GM12873 (cell line): Measurements from ENCODE around the gene C17orf107.

Experiments
- TF ChIP-seq, protein P1 (sequence below): IDR thresholded peaks from 2 replicates; pipeline ENCODE4 v1.5.1; 2012; ENCODE audit warnings: low read depth, mild to moderate bottlenecking, moderate library complexity, low read length, control low read depth; ENCODE audit not compliant: insufficient read depth; ENCODE audit errors: missing control alignments

The C17orf107 gene

DNA sequence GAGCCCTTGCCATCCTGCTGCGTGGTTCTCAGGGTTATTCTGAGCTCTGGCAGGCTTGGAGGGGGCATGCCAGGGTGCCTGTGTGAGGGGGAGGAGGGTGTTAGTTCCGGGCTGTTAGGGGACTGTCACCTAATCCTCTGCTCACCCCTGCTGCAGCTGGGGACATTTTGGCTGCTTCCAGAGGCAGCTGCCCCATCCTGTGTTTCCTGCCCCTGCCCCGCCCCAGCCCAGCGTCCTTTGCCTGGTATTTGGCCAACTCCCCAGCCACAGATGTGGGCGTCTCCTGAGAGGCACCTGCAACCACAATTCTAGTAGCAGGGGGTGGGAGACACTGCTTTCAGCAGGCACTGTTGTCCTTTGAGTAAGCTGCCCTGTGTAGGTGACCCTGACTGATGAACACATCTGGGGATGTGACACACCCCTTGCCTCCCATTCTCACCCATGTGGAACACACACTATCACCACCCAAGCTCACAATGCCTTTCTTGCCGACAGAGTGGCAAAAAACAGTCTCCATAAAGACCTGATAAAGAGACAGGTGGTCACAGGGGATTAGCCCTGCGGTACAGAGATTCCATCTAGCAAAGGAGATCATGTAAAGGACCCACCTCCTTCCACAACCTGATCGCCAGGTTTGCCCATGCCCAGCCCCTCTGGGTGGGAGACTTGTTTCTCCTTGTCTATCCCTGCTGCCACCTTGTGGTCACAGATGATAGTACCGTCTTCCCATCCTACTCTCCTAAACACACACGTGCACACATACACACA, 3.9 kb downstream of the C17orf107 start, which contains the start of gene CHRNE:
Gene CHRNE (minus strand): TSS at position 48 of the 768 bp plus-strand sequence. CDS start 35 bp downstream, at position 13.
- TF ChIP-seq, protein P1, sequence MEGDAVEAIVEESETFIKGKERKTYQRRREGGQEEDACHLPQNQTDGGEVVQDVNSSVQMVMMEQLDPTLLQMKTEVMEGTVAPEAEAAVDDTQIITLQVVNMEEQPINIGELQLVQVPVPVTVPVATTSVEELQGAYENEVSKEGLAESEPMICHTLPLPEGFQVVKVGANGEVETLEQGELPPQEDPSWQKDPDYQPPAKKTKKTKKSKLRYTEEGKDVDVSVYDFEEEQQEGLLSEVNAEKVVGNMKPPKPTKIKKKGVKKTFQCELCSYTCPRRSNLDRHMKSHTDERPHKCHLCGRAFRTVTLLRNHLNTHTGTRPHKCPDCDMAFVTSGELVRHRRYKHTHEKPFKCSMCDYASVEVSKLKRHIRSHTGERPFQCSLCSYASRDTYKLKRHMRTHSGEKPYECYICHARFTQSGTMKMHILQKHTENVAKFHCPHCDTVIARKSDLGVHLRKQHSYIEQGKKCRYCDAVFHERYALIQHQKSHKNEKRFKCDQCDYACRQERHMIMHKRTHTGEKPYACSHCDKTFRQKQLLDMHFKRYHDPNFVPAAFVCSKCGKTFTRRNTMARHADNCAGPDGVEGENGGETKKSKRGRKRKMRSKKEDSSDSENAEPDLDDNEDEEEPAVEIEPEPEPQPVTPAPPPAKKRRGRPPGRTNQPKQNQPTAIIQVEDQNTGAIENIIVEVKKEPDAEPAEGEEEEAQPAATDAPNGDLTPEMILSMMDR, result peak; percentile 88

DNA sequence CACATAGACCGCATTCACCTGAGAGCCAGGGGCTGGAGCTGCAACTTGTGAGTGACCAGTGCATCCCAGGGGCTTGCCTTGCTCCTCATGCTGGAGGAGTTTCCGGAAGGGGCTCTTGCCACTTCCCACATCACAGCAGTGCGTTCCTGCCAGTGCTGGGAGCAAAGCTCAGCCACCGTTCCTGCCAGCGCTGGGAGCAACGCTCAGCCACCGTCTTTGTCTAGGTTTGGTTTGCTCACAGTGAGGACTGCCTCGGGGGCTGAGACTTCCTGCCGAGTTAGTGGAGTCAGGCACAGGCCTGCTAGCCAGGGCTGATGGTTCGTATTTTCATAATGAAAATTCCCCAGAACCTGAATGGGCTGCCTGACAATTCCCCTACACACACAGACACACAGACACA, 9.0 kb downstream of the C17orf107 start:
- TF ChIP-seq, protein P1, result no peak

DNA sequence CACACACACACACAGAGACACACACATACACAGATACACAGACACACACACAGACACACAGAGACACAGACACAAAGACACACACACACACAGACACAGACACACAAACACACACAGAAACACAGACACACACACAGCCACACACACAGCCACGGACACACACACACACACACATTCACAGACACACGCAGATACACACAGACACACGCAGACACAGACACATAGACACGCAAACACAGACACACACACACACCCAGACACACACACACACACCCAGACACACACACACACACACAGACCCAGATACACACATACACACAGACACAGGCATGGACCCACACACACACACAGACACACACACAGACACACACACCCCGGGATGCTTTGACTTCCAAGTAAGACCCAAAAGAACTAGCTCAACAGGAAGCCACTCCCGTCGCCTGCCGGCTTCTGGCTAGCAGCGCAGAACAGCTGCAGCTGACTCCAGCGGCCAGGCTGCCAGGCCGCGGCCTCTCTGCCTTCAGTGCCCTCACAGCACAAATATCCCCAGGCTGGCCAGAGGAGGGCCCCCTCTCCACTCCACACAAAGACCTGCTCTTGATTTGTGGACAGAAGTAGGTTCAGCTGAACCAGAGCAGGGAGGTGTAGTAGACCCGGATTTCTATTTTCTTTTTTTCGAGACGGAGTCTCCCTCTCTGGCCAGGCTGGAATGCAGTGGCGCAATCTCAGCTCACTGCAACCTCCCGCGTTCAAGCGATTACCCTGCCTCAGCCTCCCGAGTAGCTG, 9.6 kb downstream of the C17orf107 start:
- TF ChIP-seq, protein P1, result peak; percentile 85

DNA sequence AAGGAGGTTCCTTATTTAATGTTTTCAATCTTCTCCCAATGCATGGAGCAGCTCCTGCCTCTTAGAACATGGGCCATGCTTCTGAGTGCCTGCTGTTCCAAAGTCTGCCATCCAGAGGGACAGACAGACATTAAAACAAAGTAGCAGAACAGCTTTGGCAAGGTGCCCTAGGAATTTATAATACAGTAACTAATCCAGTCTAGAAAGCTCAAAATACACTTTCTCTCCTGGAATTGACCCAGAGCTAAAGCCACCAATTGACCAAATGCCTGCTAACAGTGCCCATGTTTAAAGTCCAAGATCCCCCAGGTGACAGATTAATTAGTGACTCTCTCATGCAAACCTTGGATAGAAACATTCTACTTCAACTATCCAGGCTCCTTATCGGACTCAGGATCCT, 14.7 kb downstream of the C17orf107 start:
- TF ChIP-seq, protein P1, result no peak

DNA sequence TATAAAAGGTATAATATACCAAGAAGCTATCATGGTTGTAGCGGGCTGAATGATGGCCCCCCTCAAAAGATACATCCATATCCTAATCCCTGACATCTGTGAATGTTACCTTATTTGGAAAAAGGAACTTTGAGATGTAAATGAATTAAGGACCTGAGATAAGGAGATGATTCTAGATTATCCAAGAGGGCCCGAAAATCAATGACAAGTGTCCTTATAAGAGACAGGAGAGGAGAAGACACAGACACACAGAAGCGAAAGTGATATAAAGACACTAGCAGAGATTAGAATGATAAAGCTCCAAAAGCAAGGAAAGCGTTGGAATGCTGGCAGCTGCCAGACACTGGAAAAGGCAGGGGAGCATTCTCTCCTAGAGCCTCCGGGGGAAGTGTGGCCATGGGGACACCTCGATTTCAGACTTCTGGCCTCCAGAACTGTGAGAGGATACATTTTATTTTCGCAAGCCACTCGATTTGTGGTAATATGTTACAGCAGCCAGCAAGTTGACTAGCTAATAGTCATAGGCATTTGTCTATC, 20.2 kb downstream of the C17orf107 start:
- TF ChIP-seq, protein P1, result no peak

DNA sequence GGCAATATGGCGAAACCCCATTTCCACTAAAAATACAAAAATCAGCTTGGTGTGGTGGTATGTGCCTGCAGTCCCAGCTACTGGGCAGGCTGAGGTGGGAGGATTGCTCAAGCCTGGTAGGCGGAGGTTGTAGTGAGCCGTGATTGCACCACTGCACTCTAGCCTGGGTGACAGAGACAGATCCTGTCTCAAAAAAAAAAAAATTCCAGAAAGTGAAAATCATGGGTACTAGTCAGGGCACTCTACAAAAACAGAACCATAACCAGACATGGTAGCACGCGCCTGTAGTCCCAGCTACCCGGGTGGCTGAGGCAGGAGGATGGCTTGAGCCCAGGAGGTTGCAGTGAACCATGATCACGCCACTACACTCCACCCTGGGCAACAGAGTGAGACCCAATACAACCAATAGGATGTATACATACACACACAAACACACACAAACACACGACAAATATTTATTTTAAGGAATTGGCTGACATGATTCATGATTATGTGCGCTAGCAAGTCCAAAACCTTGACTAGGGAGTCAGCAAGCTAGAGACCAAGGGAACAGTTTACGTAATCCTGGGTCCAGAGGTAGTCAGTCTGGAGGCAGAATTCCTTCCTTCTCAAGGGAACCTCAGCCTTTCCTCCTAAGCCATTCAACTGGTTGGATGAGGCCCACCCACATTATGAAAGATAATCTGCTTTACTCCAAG, 21.2 kb downstream of the C17orf107 start:
- TF ChIP-seq, protein P1, result no peak
